Heart right ventricle (tissue), 16 donors: ENCODE measurements around the gene TLL2. TPM values are rescaled to one million over a fixed set of nuclear protein-coding genes. Genes with fewer than 3 reads are reported as not detected.

Experiments used
- ATAC-seq, 8 donors: fragments of 200-7000 bp; cut with Tn5 transposase; one replicate each; pipeline ENCODE4 v1.9.1; 2020; ENCODE audit warnings: mild to moderate bottlenecking in 8 of 8, moderate library complexity in 8 of 8, moderate number of reproducible peaks in 1 of 8
- DNase-seq, 2 donors: peaks; one replicate each; pipeline ENCODE4 v3.0.0-alpha.2; 2020
- H3K27ac ChIP-seq, 10 donors: fragments of 200-600 bp; sonication (generic) in 2 of 10; one replicate each; pipeline versions ENCODE4 v1.5.0 to v1.8.0; 2020 to 2022; ENCODE audit warnings: mild to moderate bottlenecking in 3 of 10
- H3K27me3 ChIP-seq, 7 donors: fragments of 200-600 bp; one replicate each; pipeline ENCODE4 v1.8.0; 2021 to 2022; ENCODE audit warnings: mild to moderate bottlenecking in 2 of 7
- H3K36me3 ChIP-seq, 9 donors: fragments of 200-600 bp; sonication (generic) in 1 of 9; one replicate each; pipeline versions ENCODE4 v1.5.0 to v1.8.0; 2020 to 2022; ENCODE audit warnings: mild to moderate bottlenecking in 2 of 9
- H3K4me1 ChIP-seq, 9 donors: fragments of 200-600 bp; sonication (generic) in 1 of 9; one replicate each; pipeline versions ENCODE4 v1.5.0 to v1.8.0; 2020 to 2022; ENCODE audit warnings: mild to moderate bottlenecking in 4 of 9
- H3K4me3 ChIP-seq, 10 donors: fragments of 200-600 bp; sonication (generic) in 2 of 10; one replicate each; pipeline versions ENCODE4 v1.5.0 to v1.8.0; 2020 to 2022; ENCODE audit warnings: mild to moderate bottlenecking in 7 of 10, moderate library complexity in 2 of 10
- H3K9me3 ChIP-seq, 11 donors: fragments of 200-600 bp in 10 of 11; sonication (generic) in 2 of 11; one replicate each; pipeline versions ENCODE4 v1.5.0 to v1.8.0; 2013 to 2022; ENCODE audit warnings: mild to moderate bottlenecking in 2 of 11, control low read depth in 1 of 11, moderate library complexity in 1 of 11
- CTCF ChIP-seq, 9 donors: fragments of 200-600 bp; sonication (generic) in 2 of 9; IDR thresholded peaks; one replicate each; pipeline versions ENCODE4 v1.5.0 to v1.8.0; 2021 to 2022; ENCODE audit warnings: antibody characterized with exemption in 9 of 9, mild to moderate bottlenecking in 5 of 9, moderate library complexity in 1 of 9
- WGBS, 2 donors: extraction: QIAGEN DNeasy Blood & Tissue Kit; methylation state at CpG; one replicate each; pipeline ENCODE4 v1.1.7; 2013; ENCODE audit warnings: inconsistent platforms in 1 of 2; 5-methylcytosine and 5-hydroxymethylcytosine counted together
- intact Hi-C, 10 donors: fragments of 100-400 bp; cut with DNase I; formaldehyde crosslinking; loops; one replicate each; pipeline versions ENCODE4 v1.11.1 to v1.14.2; 2022
- polyA plus RNA-seq, 2 donors: library from polyadenylated mRNA; stranded (reverse); fragments of 200-250 nt; gene quantifications; one replicate each; pipeline ENCODE4 v1.2.3, GENCODE V29; 2013
- total RNA-seq, 10 donors: library from RNA; stranded (reverse); fragmentation: NEBNext Ultra II Directional in 3 of 10; extraction: Animal tissue kit (Norgen Biotek cat#: 25700) in 3 of 10; gene quantifications; one replicate each; pipeline versions ENCODE4 v1.2.1 to v1.2.4, GENCODE V29; 2021 to 2023
- donor health status: Arrhythmogenic right ventricular cardiomyopathy.
- donor health status: ischemic (EF 13 %, LVEDD 7.1; RV severe dilation, severe dysfunction).
- donor health status: healthy with polysubstance abuse.
- donor health status: DM: no; HTN: yes; CAD: no.
- donor health status: DM: no; HTN: no; CAD: no.
- donor health status: ischemic (EF 25% LVEDD 6.9; RV normal size, moderate dysfunction).
- donor health status: ischemic (EF 25% LVEDD 5.7; RV mildly dilated, moderate dysfunction).
- donor health status: healthy.
- donor health status: DM: yes; HTN: yes; CAD: no.
- donor health status: Ischemic cardiomyopathy.
- donor health status: ischemic (EF 35%, LVEDD 5.7; RV mildly dilated, moderate dysfunction).
- donor health status: nonischemic (EF 11% LVEDD 7.7; RV severe dilation, severe dysfunction).
- donor health status: DM: yes; HTN: yes; CAD: no.
- donor health status: PGD.
- donor health status: ischemic (EF 29% LVEDD 5.4; RV normal size, mild dysfunction).
- donor health status: nonischemic (EF 23%, LVEDD 6.1; RV moderate dilation, normal function).

Gene TLL2
- total and polyA plus RNA-seq, 12 donors: 2.3 to 9.2 (median 6.9) TPM

- no peak for DNase-seq
- no peak for TF ChIP-seq CTCF (IDR thresholded peaks at IDR 0.05)
- WGBS, 2 donors: 89 to 90% methylated on average over 2 of the region's 2 CpGs
- Histone ChIP-seq H3K9me3 (no peaks in the 10 kb centered on the region), H3K4me3 (no peak overlapping the region), H3K36me3 (no peaks in the 10 kb centered on the region), H3K27ac (no peak overlapping the region), H3K27me3 (no peaks in the 10 kb centered on the region), H3K4me1 (no peaks in the 10 kb centered on the region)
- intact Hi-C loops: no loop called here
- ATAC-seq: no peak
Measured at GRCh38 chr10:96493254-96493653, 20.5 kb downstream of the TLL2 start.

DNA sequence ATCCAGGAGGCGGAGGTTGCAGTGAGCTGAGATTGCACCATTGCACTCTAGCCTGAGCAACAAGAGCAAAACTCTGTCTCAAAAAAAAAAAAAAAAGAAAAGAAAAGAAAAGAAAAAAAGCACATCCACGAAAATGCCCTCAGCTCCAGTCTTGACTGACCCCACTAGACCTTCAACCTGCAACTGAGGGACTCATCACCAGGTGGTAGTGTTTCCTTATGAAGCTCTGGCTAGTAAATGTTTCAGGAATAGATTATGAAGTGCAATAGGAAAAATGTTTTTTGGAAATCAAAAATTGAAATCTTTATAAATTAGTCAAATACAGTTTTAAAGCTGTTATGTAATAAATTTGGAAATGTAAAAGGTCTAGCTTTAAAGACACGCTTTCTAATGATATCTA is 22.4 kb downstream of the TLL2 start:
- no peak for DNase-seq
- 67 to 73% methylated on average over 3 of the region's 3 CpGs for WGBS, 2 donors

DNA sequence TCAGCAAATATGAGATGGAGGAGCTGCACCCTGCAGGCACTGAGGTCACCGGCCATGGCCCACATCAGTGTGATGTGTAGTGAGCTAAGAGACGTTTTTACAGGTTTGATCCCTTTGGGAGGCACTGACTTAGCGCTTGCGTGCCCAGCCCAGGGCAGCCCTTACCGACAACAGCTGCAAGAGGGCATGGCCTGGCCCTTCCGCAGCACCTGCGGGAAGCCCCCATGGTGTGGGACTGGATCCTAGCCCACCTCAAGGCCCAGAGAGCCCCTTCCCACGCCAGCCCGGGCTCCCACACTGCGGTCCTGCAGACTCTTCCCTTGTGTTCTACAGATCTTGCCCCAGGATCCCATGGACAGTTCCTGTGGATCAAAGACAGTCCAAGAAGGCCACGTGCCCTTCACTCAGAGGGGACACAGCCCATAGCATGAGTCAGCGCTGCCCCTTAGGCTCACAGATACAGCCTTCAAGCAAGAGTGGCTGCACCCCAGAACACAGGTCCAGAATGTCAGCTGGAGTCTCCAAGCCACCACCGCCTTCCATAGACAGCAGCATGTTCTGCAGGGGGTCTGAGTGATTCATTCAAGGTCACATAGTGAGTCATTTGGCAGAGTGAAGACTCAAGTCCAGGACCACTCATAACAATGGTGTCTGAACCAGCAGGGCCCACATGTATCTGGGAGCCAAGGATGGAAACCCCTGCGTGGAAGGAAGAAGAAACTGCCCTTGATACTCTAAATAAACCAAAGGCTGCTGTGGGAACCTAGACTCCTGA is 25.4 kb downstream of the TLL2 start:
- H3K4me3 ChIP-seq: no peak overlapping the region
- DNase-seq: no peak
- no peaks in the 10 kb centered on the region for H3K27me3 ChIP-seq
- no peaks in the 10 kb centered on the region for H3K36me3 ChIP-seq
- intact Hi-C loops: no loop called here
- H3K9me3 ChIP-seq: no peaks in the 10 kb centered on the region
- no peaks in the 10 kb centered on the region for H3K4me1 ChIP-seq
- no peak for TF ChIP-seq CTCF (IDR thresholded peaks at IDR 0.05)
- 88 to 89% methylated on average over 14 of the region's 14 CpGs for WGBS, 2 donors
- H3K27ac ChIP-seq: no peak overlapping the region
- no peak for ATAC-seq

More for the DNA sequence above, 22.4 kb downstream of the TLL2 start:
- peak in 7 of 9 donors; percentile 20 to 48 (median 34) for TF ChIP-seq CTCF (IDR thresholded peaks at IDR 0.05)
- H3K4me1 ChIP-seq: no peaks in the 10 kb centered on the region
- no peaks in the 10 kb centered on the region for H3K36me3 ChIP-seq
- H3K4me3 ChIP-seq: no peak overlapping the region
- ATAC-seq: no peak
- no peak overlapping the region for H3K27ac ChIP-seq
- H3K27me3 ChIP-seq: no peaks in the 10 kb centered on the region
- intact Hi-C loops: no loop called here
- H3K9me3 ChIP-seq: no peaks in the 10 kb centered on the region

DNA sequence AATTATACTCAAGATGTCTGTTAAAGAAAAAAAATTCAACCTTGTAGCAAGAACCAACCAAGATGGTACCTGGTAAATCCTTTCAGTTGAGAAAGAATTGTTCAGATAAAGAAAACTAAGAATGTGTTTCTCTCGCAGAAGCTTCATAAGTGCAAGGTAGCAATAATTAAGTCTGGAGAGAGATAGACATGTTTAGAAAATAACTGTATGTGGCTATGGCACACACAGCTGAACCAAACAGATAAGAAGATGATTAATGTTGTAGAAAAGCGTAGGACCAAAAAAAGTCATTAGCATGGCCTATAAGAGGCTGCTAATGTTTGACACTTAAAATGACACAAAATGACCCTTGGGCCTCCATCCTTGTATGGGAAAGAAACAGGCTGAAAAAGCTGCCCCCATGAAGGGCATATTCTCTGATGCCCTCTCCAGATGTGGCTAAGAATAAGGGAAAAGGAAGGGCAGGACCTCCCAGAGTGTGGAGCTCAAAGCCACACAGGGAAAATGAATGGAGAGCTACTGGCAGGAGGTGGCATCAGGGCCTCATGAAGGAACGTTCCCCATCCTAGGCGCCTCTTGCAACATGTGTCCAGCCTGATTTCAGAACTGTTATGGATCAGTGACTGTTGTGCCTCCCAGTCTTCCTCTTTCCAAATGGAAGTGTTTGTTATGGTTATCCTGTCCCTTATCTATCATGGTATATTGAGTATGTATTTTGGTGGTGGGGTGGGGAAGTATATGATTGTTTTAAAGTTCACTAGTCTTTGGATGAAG is 30.7 kb downstream of the TLL2 start:
- no peak for TF ChIP-seq CTCF (IDR thresholded peaks at IDR 0.05)
- peaks cover 0 to 4% (median 0%) of the 10 kb centered on the region in 7 donors for H3K27me3 ChIP-seq
- H3K4me3 ChIP-seq: no peak overlapping the region
- H3K36me3 ChIP-seq: no peaks in the 10 kb centered on the region
- H3K4me1 ChIP-seq: no peaks in the 10 kb centered on the region
- no peak overlapping the region for H3K27ac ChIP-seq
- no peak for DNase-seq
- intact Hi-C loops: no loop called here
- 70 to 73% methylated on average over 4 of the region's 4 CpGs for WGBS, 2 donors
- ATAC-seq: no peak
- H3K9me3 ChIP-seq: peaks cover 0 to 3% (median 0%) of the 10 kb centered on the region in 11 donors
